Upper lobe of left lung (tissue), 4 donors: ENCODE results near the gene CNGA1.

Source experiments
- EP300 ChIP-seq, 4 donors: sonication (generic); formaldehyde crosslinking; IDR thresholded peaks; one replicate each; pipeline ENCODE4 v1.5.1; 2017; ENCODE audit warnings: antibody characterized with exemption in 4 of 4, control low read depth in 2 of 4
- POLR2AphosphoS5 ChIP-seq, 2 donors: sonication (generic); formaldehyde crosslinking; IDR thresholded peaks; one replicate each; pipeline ENCODE4 v1.5.1; 2017; ENCODE audit warnings: antibody characterized with exemption in 2 of 2
- TF ChIP-seq, protein P1 (sequence below), 6 experiments: fragments of 450-650 bp in 4 of 6; fragments of 200-600 bp in 2 of 6; sonication (generic) in 2 of 6; IDR thresholded peaks; one replicate each; pipeline ENCODE4 v1.5.1; 2016 to 2019; ENCODE audit warnings: antibody characterized with exemption in 6 of 6

- TF ChIP-seq, protein P1, sequence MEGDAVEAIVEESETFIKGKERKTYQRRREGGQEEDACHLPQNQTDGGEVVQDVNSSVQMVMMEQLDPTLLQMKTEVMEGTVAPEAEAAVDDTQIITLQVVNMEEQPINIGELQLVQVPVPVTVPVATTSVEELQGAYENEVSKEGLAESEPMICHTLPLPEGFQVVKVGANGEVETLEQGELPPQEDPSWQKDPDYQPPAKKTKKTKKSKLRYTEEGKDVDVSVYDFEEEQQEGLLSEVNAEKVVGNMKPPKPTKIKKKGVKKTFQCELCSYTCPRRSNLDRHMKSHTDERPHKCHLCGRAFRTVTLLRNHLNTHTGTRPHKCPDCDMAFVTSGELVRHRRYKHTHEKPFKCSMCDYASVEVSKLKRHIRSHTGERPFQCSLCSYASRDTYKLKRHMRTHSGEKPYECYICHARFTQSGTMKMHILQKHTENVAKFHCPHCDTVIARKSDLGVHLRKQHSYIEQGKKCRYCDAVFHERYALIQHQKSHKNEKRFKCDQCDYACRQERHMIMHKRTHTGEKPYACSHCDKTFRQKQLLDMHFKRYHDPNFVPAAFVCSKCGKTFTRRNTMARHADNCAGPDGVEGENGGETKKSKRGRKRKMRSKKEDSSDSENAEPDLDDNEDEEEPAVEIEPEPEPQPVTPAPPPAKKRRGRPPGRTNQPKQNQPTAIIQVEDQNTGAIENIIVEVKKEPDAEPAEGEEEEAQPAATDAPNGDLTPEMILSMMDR (IDR thresholded peaks at IDR 0.05): no peak
- TF ChIP-seq POLR2AphosphoS5 (IDR thresholded peaks at IDR 0.05) (no peak), EP300 (IDR thresholded peaks at IDR 0.05) (no peak)
These were observed 20.6 kb upstream of the CNGA1 start for GRCh38 chr4:48037117-48037462.
